SK-N-SH treated with all-trans-retinoic acid at 6 μM for 48 hours (cell line): ENCODE results near the gene RNASE11.

ENCODE experiments used
- ATAC-seq: fragments of 200-7000 bp; cut with Tn5 transposase; 3 replicates; pipeline ENCODE4 v1.9.1; 2020; ENCODE audit warnings: mild to moderate bottlenecking, moderate library complexity
- ARNTL ChIP-seq: fragments of 450-650 bp; formaldehyde crosslinking; IDR thresholded peaks from 2 replicates; pipeline ENCODE4 v1.5.0; 2020; ENCODE audit warnings: low read depth, mild to moderate bottlenecking, moderate library complexity, borderline replicate concordance
- BACH2 ChIP-seq: fragments of 250-450 bp; sonication (Bioruptor Pico); IDR thresholded peaks from 2 replicates; pipeline ENCODE4 v1.9.0; 2021; ENCODE audit warnings: mild to moderate bottlenecking, borderline replicate concordance
- CREB5 ChIP-seq: fragments of 250-450 bp; sonication (Bioruptor Pico); IDR thresholded peaks from 2 replicates; pipeline ENCODE4 v1.5.1; 2020; ENCODE audit warnings: low read depth, mild to moderate bottlenecking, moderate library complexity
- CSDC2 ChIP-seq: fragments of 250-450 bp; sonication (Bioruptor Pico); IDR thresholded peaks from 2 replicates; pipeline ENCODE4 v1.5.0; 2020; ENCODE audit warnings: mild to moderate bottlenecking, moderate library complexity
- CSRNP3 ChIP-seq: fragments of 250-450 bp; sonication (Bioruptor Pico); IDR thresholded peaks from 2 replicates; pipeline ENCODE4 v1.5.1; 2021; ENCODE audit warnings: mild to moderate bottlenecking, moderate library complexity
- ESRRG ChIP-seq: fragments of 250-450 bp; sonication (Bioruptor Pico); IDR thresholded peaks from 2 replicates; pipeline ENCODE4 v1.6.1; 2021; ENCODE audit warnings: mild to moderate bottlenecking
- GLIS3 ChIP-seq: fragments of 250-450 bp; sonication (Bioruptor Pico); IDR thresholded peaks from 2 replicates; pipeline ENCODE4 v1.5.0; 2020; ENCODE audit warnings: mild to moderate bottlenecking, moderate library complexity
- ISL1 ChIP-seq: fragments of 250-450 bp; sonication (Bioruptor Pico); IDR thresholded peaks from 2 replicates; pipeline ENCODE4 v2.1.2; 2022; ENCODE audit warnings: mild to moderate bottlenecking, moderate library complexity
- OSR1 ChIP-seq: fragments of 250-450 bp; sonication (Bioruptor Pico); IDR thresholded peaks from 2 replicates; pipeline ENCODE4 v1.8.0; 2022; ENCODE audit warnings: moderate library complexity, mild to moderate bottlenecking, inconsistent platforms
- PATZ1 ChIP-seq: fragments of 250-450 bp; sonication (Bioruptor Pico); IDR thresholded peaks from 2 replicates; pipeline ENCODE4 v1.8.0; 2020; ENCODE audit warnings: mild to moderate bottlenecking, moderate library complexity, borderline replicate concordance
- POU6F1 ChIP-seq: fragments of 250-450 bp; sonication (Bioruptor Pico); IDR thresholded peaks from 2 replicates; pipeline ENCODE4 v1.8.0; 2021; ENCODE audit warnings: low read depth, mild to moderate bottlenecking, moderate library complexity, borderline replicate concordance
- PPARA ChIP-seq: fragments of 250-450 bp; sonication (Bioruptor Pico); IDR thresholded peaks from 2 replicates; pipeline ENCODE4 v1.5.0; 2020; ENCODE audit warnings: mild to moderate bottlenecking, borderline replicate concordance
- RARB ChIP-seq: fragments of 250-450 bp; sonication (Bioruptor Pico); IDR thresholded peaks from 2 replicates; pipeline ENCODE4 v1.8.0; 2021; ENCODE audit warnings: mild to moderate bottlenecking, moderate library complexity
- SNAI2 ChIP-seq: fragments of 250-450 bp; sonication (Bioruptor Pico); IDR thresholded peaks from 2 replicates; pipeline ENCODE4 v1.5.0; 2020; ENCODE audit warnings: mild to moderate bottlenecking, moderate library complexity
- TCF4 ChIP-seq: fragments of 250-450 bp; sonication (Bioruptor Pico); IDR thresholded peaks from 2 replicates; pipeline ENCODE4 v1.8.0; 2021; ENCODE audit warnings: mild to moderate bottlenecking, moderate library complexity, borderline replicate concordance
- TOX ChIP-seq: fragments of 250-450 bp; sonication (Bioruptor Pico); IDR thresholded peaks from 2 replicates; pipeline ENCODE4 v1.8.0; 2021; ENCODE audit warnings: mild to moderate bottlenecking, moderate library complexity, borderline replicate concordance
- TSHZ2 ChIP-seq: fragments of 250-450 bp; sonication (Bioruptor Pico); IDR thresholded peaks from 2 replicates; pipeline ENCODE4 v1.5.0; 2020; ENCODE audit warnings: mild to moderate bottlenecking, moderate library complexity
- ZC3H10 ChIP-seq: fragments of 250-450 bp; sonication (Bioruptor Pico); IDR thresholded peaks from 2 replicates; pipeline ENCODE4 v1.5.1; 2021; ENCODE audit warnings: mild to moderate bottlenecking, moderate library complexity
- ZFP3 ChIP-seq: fragments of 250-450 bp; sonication (Bioruptor Pico); IDR thresholded peaks from 2 replicates; pipeline ENCODE4 v1.5.0; 2020; ENCODE audit warnings: mild to moderate bottlenecking, moderate library complexity
- ZNF565 ChIP-seq: fragments of 450-650 bp; formaldehyde crosslinking; conservative IDR thresholded peaks from 2 replicates; pipeline ENCODE4 v1.5.0; 2020; ENCODE audit warnings: low read depth, mild to moderate bottlenecking, moderate library complexity
- ZNF70 ChIP-seq: fragments of 450-650 bp; formaldehyde crosslinking; IDR thresholded peaks from 2 replicates; pipeline ENCODE4 v1.5.0; 2020; ENCODE audit warnings: mild to moderate bottlenecking, moderate library complexity
- ZNF8 ChIP-seq: fragments of 450-650 bp; formaldehyde crosslinking; IDR thresholded peaks from 2 replicates; pipeline ENCODE4 v1.5.0; 2020; ENCODE audit warnings: mild to moderate bottlenecking, moderate library complexity

RNASE11 gene

GRCh38 chr14:20612403-20612802, 24.6 kb upstream of the RNASE11 start:
- ATAC-seq: no peak
- no peak for TF ChIP-seq ZFP3
- TF ChIP-seq CSDC2: no peak
- TF ChIP-seq CREB5: no peak
- TF ChIP-seq ZNF8: no peak
- no peak for TF ChIP-seq OSR1 (CRISPR knock-in tag)
- no peak for TF ChIP-seq ISL1 (CRISPR knock-in tag)
- no peak for TF ChIP-seq PATZ1 (CRISPR knock-in tag)
- TF ChIP-seq CSRNP3 (CRISPR knock-in tag): no peak
- TF ChIP-seq POU6F1 (CRISPR knock-in tag): no peak
- TF ChIP-seq BACH2 (CRISPR knock-in tag): no peak
- TF ChIP-seq RARB (CRISPR knock-in tag): no peak
- no peak for TF ChIP-seq ESRRG (CRISPR knock-in tag)

GRCh38 chr14:20611277-20611676, 23.5 kb upstream of the RNASE11 start:
- no peak for ATAC-seq
- TF ChIP-seq PPARA (CRISPR knock-in tag) (no peak), CSDC2 (no peak), ISL1 (CRISPR knock-in tag) (no peak), TCF4 (no peak), RARB (CRISPR knock-in tag) (no peak), ZNF565 (no peak), GLIS3 (CRISPR knock-in tag) (no peak), ESRRG (CRISPR knock-in tag) (no peak), SNAI2 (no peak), TSHZ2 (CRISPR knock-in tag) (no peak), ZNF70 (CRISPR knock-in tag) (no peak), CSRNP3 (CRISPR knock-in tag) (no peak), CREB5 (no peak), ZFP3 (no peak), ARNTL (CRISPR knock-in tag) (no peak), TOX (CRISPR knock-in tag) (no peak), ZNF8 (no peak), ZC3H10 (CRISPR knock-in tag) (no peak), OSR1 (CRISPR knock-in tag) (no peak), PATZ1 (CRISPR knock-in tag) (no peak)
